ENCODE measurements around the gene GPS1. TPM values are rescaled to one million over a fixed set of nuclear protein-coding genes. Genes with fewer than 3 reads are reported as not detected.
A peak's percentile ranks its signal among the peaks of the same experiment; 100 is the strongest.

Gene GPS1
- total and polyA plus RNA-seq, 8 donors, result 69.2 to 101 (median 78.8) TPM

GRCh38 chr17:82017612-82018151 is 34.0 kb upstream of the GPS1 start:
- H3K4me1 ChIP-seq, result peaks cover 15 to 38% of the 10 kb centered on the region in 2 donors
- no peak overlapping the region for H3K27ac ChIP-seq
- intact Hi-C loops (cut with DNase I), result no loop called here
- peak; percentile 3 for ATAC-seq
- TF ChIP-seq, protein P1, sequence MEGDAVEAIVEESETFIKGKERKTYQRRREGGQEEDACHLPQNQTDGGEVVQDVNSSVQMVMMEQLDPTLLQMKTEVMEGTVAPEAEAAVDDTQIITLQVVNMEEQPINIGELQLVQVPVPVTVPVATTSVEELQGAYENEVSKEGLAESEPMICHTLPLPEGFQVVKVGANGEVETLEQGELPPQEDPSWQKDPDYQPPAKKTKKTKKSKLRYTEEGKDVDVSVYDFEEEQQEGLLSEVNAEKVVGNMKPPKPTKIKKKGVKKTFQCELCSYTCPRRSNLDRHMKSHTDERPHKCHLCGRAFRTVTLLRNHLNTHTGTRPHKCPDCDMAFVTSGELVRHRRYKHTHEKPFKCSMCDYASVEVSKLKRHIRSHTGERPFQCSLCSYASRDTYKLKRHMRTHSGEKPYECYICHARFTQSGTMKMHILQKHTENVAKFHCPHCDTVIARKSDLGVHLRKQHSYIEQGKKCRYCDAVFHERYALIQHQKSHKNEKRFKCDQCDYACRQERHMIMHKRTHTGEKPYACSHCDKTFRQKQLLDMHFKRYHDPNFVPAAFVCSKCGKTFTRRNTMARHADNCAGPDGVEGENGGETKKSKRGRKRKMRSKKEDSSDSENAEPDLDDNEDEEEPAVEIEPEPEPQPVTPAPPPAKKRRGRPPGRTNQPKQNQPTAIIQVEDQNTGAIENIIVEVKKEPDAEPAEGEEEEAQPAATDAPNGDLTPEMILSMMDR (IDR thresholded peaks at IDR 0.05), result no peak
- peaks cover 0 to 16% of the 10 kb centered on the region in 2 donors for H3K36me3 ChIP-seq
- H3K4me3 ChIP-seq, result no peak overlapping the region
- no peaks in the 10 kb centered on the region for H3K27me3 ChIP-seq
- H3K9me3 ChIP-seq, result no peaks in the 10 kb centered on the region
- no peak for DNase-seq

GRCh38 chr17:82018152-82018988 is 33.3 kb upstream of the GPS1 start:
- no peak for ATAC-seq
- Histone ChIP-seq H3K4me1 (peaks cover 15 to 32% of the 10 kb centered on the region in 2 donors), H3K4me3 (no peak overlapping the region), H3K36me3 (peaks cover 0 to 16% of the 10 kb centered on the region in 2 donors), H3K9me3 (no peaks in the 10 kb centered on the region), H3K27ac (no peak overlapping the region), H3K27me3 (no peaks in the 10 kb centered on the region)
- no peak for DNase-seq
- intact Hi-C loops (cut with DNase I), result no loop called here
- TF ChIP-seq, protein P1 (IDR thresholded peaks at IDR 0.05), result no peak

DNA sequence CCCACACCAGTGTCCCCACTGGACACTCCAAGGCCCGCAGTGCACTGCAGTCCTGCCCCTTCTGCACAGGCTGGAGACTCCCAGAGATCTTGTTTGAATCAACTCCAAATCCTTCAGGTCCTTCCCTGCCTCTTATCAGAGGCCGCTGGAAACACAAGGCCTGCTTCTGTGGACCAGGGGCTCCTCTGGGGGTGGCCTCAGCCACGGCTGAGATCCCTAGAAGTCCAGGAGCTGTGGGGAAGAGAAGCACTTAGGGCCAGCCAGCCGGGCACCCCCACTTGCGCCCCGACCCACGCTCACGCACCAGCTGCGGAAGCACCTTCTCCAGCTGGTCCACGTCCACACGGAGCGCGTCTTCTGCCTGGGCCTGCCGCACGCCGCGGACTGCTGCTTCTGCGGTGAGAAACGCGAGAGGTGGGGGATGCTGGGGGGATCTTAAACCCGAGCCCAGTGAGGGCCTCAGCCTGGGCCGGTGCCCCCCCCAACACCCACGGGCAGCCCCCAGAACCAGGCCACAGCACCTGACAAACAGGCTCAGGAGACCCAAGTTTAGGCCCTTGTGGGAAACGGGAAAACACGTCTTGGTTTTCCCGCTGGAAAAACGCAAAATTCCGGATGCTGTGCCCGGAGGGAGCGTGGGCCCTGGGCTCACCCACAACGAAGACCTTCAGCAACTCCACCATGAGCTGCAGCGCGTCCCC is 32.6 kb upstream of the GPS1 start:
- H3K4me1 ChIP-seq, result peaks cover 22 to 35% of the 10 kb centered on the region in 2 donors
- no peak overlapping the region for H3K4me3 ChIP-seq
- intact Hi-C loops (cut with DNase I), result no loop called here
- no peaks in the 10 kb centered on the region for H3K27me3 ChIP-seq
- ATAC-seq (no peak), DNase-seq (no peak)
- H3K27ac ChIP-seq, result no peak overlapping the region
- TF ChIP-seq, protein P1 (IDR thresholded peaks at IDR 0.05), result no peak
- peaks cover 0 to 16% of the 10 kb centered on the region in 2 donors for H3K36me3 ChIP-seq
- H3K9me3 ChIP-seq, result no peaks in the 10 kb centered on the region

- H3K27ac ChIP-seq, result no peak overlapping the region
- DNase-seq (peak in 1 of 4 donors; percentile 93), ATAC-seq (no peak)
- intact Hi-C loops (cut with DNase I), result no loop called here
- peaks cover 0 to 16% of the 10 kb centered on the region in 2 donors for H3K36me3 ChIP-seq
- no peak overlapping the region for H3K4me3 ChIP-seq
- H3K9me3 ChIP-seq, result no peaks in the 10 kb centered on the region
- peaks cover 25 to 39% of the 10 kb centered on the region in 2 donors for H3K4me1 ChIP-seq
- H3K27me3 ChIP-seq, result no peaks in the 10 kb centered on the region
- TF ChIP-seq, protein P1 (IDR thresholded peaks at IDR 0.05), result peak; percentile 52 to 74
Measured at GRCh38 chr17:82019690-82020571, 31.8 kb upstream of the GPS1 start.

Data from left lung (tissue), 10 donors.